Measurements from ENCODE around the gene WWOX. TPM values are rescaled to one million over a fixed set of nuclear protein-coding genes. Genes with fewer than 3 reads are reported as not detected.

Gene WWOX
- polyA plus RNA-seq, 2 of the 4 experiments (the other 2 are of a cell fraction), result 16.0 to 17.2 TPM

GRCh38 chr16:78656887-78657286, 557.4 kb downstream of the WWOX start:
- Histone ChIP-seq H3K4me3 (no peak overlapping the region), H3K4me2 (no peak overlapping the region), H3K9me3 (no peaks in the 10 kb centered on the region), H3K4me1 (no peaks in the 10 kb centered on the region), H3K27ac (no peak overlapping the region)
- no peak for TF ChIP-seq CHD2 (IDR thresholded peaks at IDR 0.05; ENCODE audit: low read length, partially characterized antibody)
- no peak for TF ChIP-seq HOXB13 (CRISPR knock-in tag; IDR thresholded peaks at IDR 0.05; ENCODE audit: low read depth)
- TF ChIP-seq BHLHE40 (IDR thresholded peaks at IDR 0.05; ENCODE audit: low read depth, low read length), result no peak
- no peak for TF ChIP-seq POLR2AphosphoS2 (conservative IDR thresholded peaks at IDR 0.05; ENCODE audit: low read length)
- no peak for TF ChIP-seq RCOR1 (IDR thresholded peaks at IDR 0.05; ENCODE audit: low read depth, low read length)
- TF ChIP-seq JUN (IDR thresholded peaks at IDR 0.05), result no peak
- no peak for TF ChIP-seq FOSL2 (IDR thresholded peaks at IDR 0.05)
- TF ChIP-seq FOSL2 (CRISPR knock-in tag; IDR thresholded peaks at IDR 0.05), result no peak
- TF ChIP-seq KDM1A (IDR thresholded peaks at IDR 0.05; ENCODE audit: low read depth), result no peak
- no peak for TF ChIP-seq NPAS2 (CRISPR knock-in tag; IDR thresholded peaks at IDR 0.05; ENCODE audit: borderline replicate concordance)
- no peak for TF ChIP-seq BCL3 (IDR thresholded peaks at IDR 0.05)
- TF ChIP-seq RFX5 (IDR thresholded peaks at IDR 0.05), result no peak
- TF ChIP-seq MYC (IDR thresholded peaks at IDR 0.05; ENCODE audit: borderline replicate concordance, low read length), result no peak
- TF ChIP-seq EP300 (IDR thresholded peaks at IDR 0.05), result no peak
- no peak for TF ChIP-seq POLR2A (IDR thresholded peaks at IDR 0.05; ENCODE audit: low read length)
- no peak for TF ChIP-seq HES2 (IDR thresholded peaks at IDR 0.05)
- TF ChIP-seq KDM5A (IDR thresholded peaks at IDR 0.05), result no peak
- FAIRE-seq (no peak), DNase-seq (ENCODE audit: low read depth in 1 of 2, low spot score in 1 of 2) (no peak), ATAC-seq (no peak)
- 74% methylated on average over 10 of the region's 10 CpGs for WGBS (ENCODE audit: missing lambda C conversion rate)
- POLR2A ChIA-PET, result no interaction called here
- CTCF ChIA-PET, result no interaction called here

- Histone ChIP-seq H3K9me3 (no peaks in the 10 kb centered on the region), H3K4me1 (no peaks in the 10 kb centered on the region), H3K27ac (no peak overlapping the region), H3K4me3 (no peak overlapping the region), H3K4me2 (no peak overlapping the region)
- FAIRE-seq (no peak), ATAC-seq (no peak), DNase-seq (ENCODE audit: low read depth in 1 of 2, low spot score in 1 of 2) (no peak)
- CTCF ChIA-PET, result no interaction called here
- 74% methylated on average over 9 of the region's 9 CpGs for WGBS (ENCODE audit: missing lambda C conversion rate)
- POLR2A ChIA-PET, result no interaction called here
- no peak for TF ChIP-seq ATOH8 (CRISPR knock-in tag; IDR thresholded peaks at IDR 0.05; ENCODE audit: low read depth)
- no peak for TF ChIP-seq ZFP36 (IDR thresholded peaks at IDR 0.05; ENCODE audit: borderline replicate concordance, partially characterized antibody)
- no peak for TF ChIP-seq EP300 (IDR thresholded peaks at IDR 0.05)
- no peak for TF ChIP-seq CBX8 (IDR thresholded peaks at IDR 0.05)
- no peak for TF ChIP-seq EHF (CRISPR knock-in tag; IDR thresholded peaks at IDR 0.05)
- TF ChIP-seq CHD2 (IDR thresholded peaks at IDR 0.05; ENCODE audit: low read length, partially characterized antibody), result no peak
- no peak for TF ChIP-seq RARB (CRISPR knock-in tag; IDR thresholded peaks at IDR 0.05)
- TF ChIP-seq RAD21 (conservative IDR thresholded peaks at IDR 0.05 in 1 of 2, IDR thresholded peaks at IDR 0.05 in 1 of 2), result no peak
- TF ChIP-seq HMGXB4 (CRISPR knock-in tag; IDR thresholded peaks at IDR 0.05; ENCODE audit: borderline replicate concordance), result no peak
- no peak for TF ChIP-seq NPAS2 (CRISPR knock-in tag; IDR thresholded peaks at IDR 0.05; ENCODE audit: borderline replicate concordance)
- no peak for TF ChIP-seq MAFK (IDR thresholded peaks at IDR 0.05; ENCODE audit: partially characterized antibody)
- no peak for TF ChIP-seq TFCP2L1 (CRISPR knock-in tag; IDR thresholded peaks at IDR 0.05)
- no peak for TF ChIP-seq NFE2L2 (conservative IDR thresholded peaks at IDR 0.05; ENCODE audit: low read length)
- no peak for TF ChIP-seq FOSB (CRISPR knock-in tag; IDR thresholded peaks at IDR 0.05)
Measured at GRCh38 chr16:78659216-78659615, 559.8 kb downstream of the WWOX start.
